Mucosa of descending colon (tissue), 3 donors: ENCODE results near the gene ATG9B. TPM values are rescaled to one million over a fixed set of nuclear protein-coding genes. Genes with fewer than 3 reads are reported as not detected.

Experiments used
- ATAC-seq: fragments of 200-7000 bp; cut with Tn5 transposase; one replicate; pipeline ENCODE4 v1.9.1; 2020; ENCODE audit warnings: mild to moderate bottlenecking, moderate library complexity
- DNase-seq, 3 donors: peaks; one replicate each; pipeline ENCODE4 v3.0.0-alpha.2; 2020
- H3K36me3 ChIP-seq: fragments of 200-600 bp; one replicate; pipeline ENCODE4 v1.8.0; 2021; ENCODE audit warnings: low read depth, mild to moderate bottlenecking
- H3K4me1 ChIP-seq: fragments of 200-600 bp; one replicate; pipeline ENCODE4 v1.8.0; 2021; ENCODE audit warnings: low read depth, mild to moderate bottlenecking
- H3K4me3 ChIP-seq: fragments of 200-600 bp; one replicate; pipeline ENCODE4 v1.8.0; 2021; ENCODE audit warnings: mild to moderate bottlenecking
- H3K9me3 ChIP-seq: fragments of 200-600 bp; one replicate; pipeline ENCODE4 v1.8.0; 2021; ENCODE audit warnings: mild to moderate bottlenecking
- CTCF ChIP-seq: fragments of 200-600 bp; IDR thresholded peaks from one replicate; pipeline ENCODE4 v1.8.0; 2022; ENCODE audit warnings: antibody characterized with exemption, mild to moderate bottlenecking
- intact Hi-C, 2 donors: fragments of 100-400 bp; cut with DNase I in 1 of 2; cut with micrococcal nuclease in 1 of 2; formaldehyde crosslinking; loops; one replicate each; pipeline versions ENCODE4 v1.11.0 to v1.11.1; 2022; cut with DNase I, micrococcal nuclease
- total RNA-seq, 3 donors: library from RNA; stranded (reverse); fragmentation: NEBNext Ultra II Directional in 2 of 3; extraction: Animal tissue kit (Norgen Biotek cat#: 25700) in 2 of 3; gene quantifications; one replicate each; pipeline versions ENCODE4 v1.2.1 to v1.2.4, GENCODE V29; 2021 to 2023
- donor health status: DM: no; HTN: no; CAD: no; lungs with moderate emphysema.
- donor health status: DM: no; HTN: no; CAD: no.
- donor health status: DM: no; HTN: yes; CAD: no.

ATG9B gene
- total RNA-seq, 3 donors from 2014 or later: 0.09 to 0.90 (median 0.89) TPM

GRCh38 chr7:150986556-150986955, 37.7 kb downstream of the ATG9B start:
- no peaks in the 10 kb centered on the region for H3K36me3 ChIP-seq
- TF ChIP-seq CTCF: no peak
- intact Hi-C loops: loop anchor here (5.0 to 10.0 kb wide), 2 partner anchors 89 to 212 kb away; no protein-coding TSS in a partner anchor

GRCh38 chr7:150986099-150986512, 38.2 kb downstream of the ATG9B start:
- ATAC-seq: peak; percentile 81
- H3K36me3 ChIP-seq: no peaks in the 10 kb centered on the region
- intact Hi-C loops: loop anchor here (5.0 to 10.0 kb wide), 2 partner anchors 89 to 211 kb away; no protein-coding TSS in a partner anchor
- H3K4me1 ChIP-seq: peaks cover 7% of the 10 kb centered on the region
- peaks cover 11% of the 10 kb centered on the region for H3K9me3 ChIP-seq
- DNase-seq: peak; percentile 58 to 87 (median 80)
- peak; percentile 72 for TF ChIP-seq CTCF
- no peak overlapping the region for H3K4me3 ChIP-seq

More at GRCh38 chr7:150986556-150986955, 37.7 kb downstream of the ATG9B start:
- Histone ChIP-seq H3K4me3 (no peak overlapping the region), H3K4me1 (peaks cover 7% of the 10 kb centered on the region), H3K9me3 (peaks cover 11% of the 10 kb centered on the region)
- DNase-seq (peak in 2 of 3 donors; percentile 14 to 36), ATAC-seq (no peak)

GRCh38 chr7:150983893-150984368, 40.4 kb downstream of the ATG9B start:
- no peak for TF ChIP-seq CTCF
- no peaks in the 10 kb centered on the region for H3K9me3 ChIP-seq
- no peak overlapping the region for H3K4me3 ChIP-seq
- H3K4me1 ChIP-seq: peaks cover 7% of the 10 kb centered on the region
- DNase-seq (peak in 1 of 3 donors; percentile 70), ATAC-seq (no peak)
- no peaks in the 10 kb centered on the region for H3K36me3 ChIP-seq
- intact Hi-C loops: loop anchor here in 1 of 2 donors (10.0 kb wide), 1 partner anchor 209 kb away; no protein-coding TSS in a partner anchor

GRCh38 chr7:150982351-150982750, 41.9 kb downstream of the ATG9B start:
- DNase-seq: no peak
- TF ChIP-seq CTCF: no peak
- Histone ChIP-seq H3K4me3 (no peak overlapping the region), H3K4me1 (peaks cover 5% of the 10 kb centered on the region), H3K9me3 (no peaks in the 10 kb centered on the region), H3K36me3 (no peaks in the 10 kb centered on the region)
- intact Hi-C loops: loop anchor here in 1 of 2 donors (10.0 kb wide), 1 partner anchor 208 kb away; no protein-coding TSS in a partner anchor
- ATAC-seq: no peak

GRCh38 chr7:150981644-150982043, 42.6 kb downstream of the ATG9B start:
- ATAC-seq (no peak), DNase-seq (no peak)
- intact Hi-C loops: loop anchor here in 1 of 2 donors (10.0 kb wide), 1 partner anchor 207 kb away; no protein-coding TSS in a partner anchor
- TF ChIP-seq CTCF: no peak
- H3K4me1 ChIP-seq: peaks cover 7% of the 10 kb centered on the region
- no peaks in the 10 kb centered on the region for H3K36me3 ChIP-seq
- H3K9me3 ChIP-seq: no peaks in the 10 kb centered on the region
- H3K4me3 ChIP-seq: no peak overlapping the region
